K562 (cell line): Measurements from ENCODE around the gene CTRB1. TPM values are rescaled to one million over a fixed set of nuclear protein-coding genes. Genes with fewer than 3 reads are reported as not detected.

Source experiments
- ATAC-seq: fragments of 200-7000 bp; cut with Tn5 transposase; 3 replicates; pipeline ENCODE4 v1.9.1; 2020; ENCODE audit warnings: moderate library complexity
- BruUV-seq: library from RNA; stranded (reverse); fragments of 400-500 nt; replicated peaks from 2 replicates; lab custom pipeline; 2021; lab: Mats Ljungman, UMichigan
- CTCF ChIA-PET: fragments of 300-600 bp; formaldehyde crosslinking; extraction: SDS; loops from one replicate; lab custom pipeline; 2021; ENCODE audit warnings: low intra/inter-chr PET ratio; lab: Yijun Ruan, JAX
- POLR2A ChIA-PET: fragments of 300-600, 350-650 bp; sonication (Branson Sonifier 250); formaldehyde crosslinking; extraction: SDS; loops from one replicate; lab custom pipeline; 2021; ENCODE audit warnings: antibody characterized with exemption, inconsistent platforms; lab: Yijun Ruan, JAX
- DNase-seq, 4 experiments: peaks; one replicate each; pipeline versions ENCODE4 v3.0.0 to v3.0.0-alpha.2; 2011 to 2018; ENCODE audit warnings: low spot score in 3 of 4, mixed read lengths in 3 of 4; ENCODE audit errors: extremely low read depth in 1 of 4
- FAIRE-seq: peaks from 2 replicates; lab custom pipeline; 2011; peaks lifted over from hg19 to GRCh38; lab: Jason Lieb, UNC
- H2AFZ ChIP-seq: 2 replicates; pipeline ENCODE4 v1.6.0; 2011; ENCODE audit warnings: low read depth, low read length, control low read depth, inconsistent platforms
- H3K27ac ChIP-seq: fragments of 200-600 bp; 3 replicates; pipeline ENCODE4 v1.8.0; 2011; ENCODE audit warnings: low read depth, mild to moderate bottlenecking, control low read depth, inconsistent platforms, low read length, moderate library complexity, mixed read lengths; ENCODE audit errors: extremely low read depth
- H3K27me3 ChIP-seq, 2 experiments: fragments of 300-600 bp in 1 of 2; 2 replicates in 1 of 2; 3 replicates in 1 of 2; pipeline versions ENCODE4 v1.6.0 to v1.8.0; 2011; ENCODE audit warnings: inconsistent platforms in 2 of 2, low read length in 2 of 2, mild to moderate bottlenecking in 1 of 2, mixed read lengths in 1 of 2, moderate library complexity in 1 of 2; ENCODE audit not compliant: control insufficient read depth in 2 of 2, insufficient read depth in 2 of 2
- H3K36me3 ChIP-seq: fragments of 300-600 bp; 3 replicates; pipeline ENCODE4 v1.8.0; 2011; ENCODE audit warnings: mild to moderate bottlenecking, low read length, inconsistent platforms; ENCODE audit not compliant: control insufficient read depth, insufficient read depth
- H3K4me1 ChIP-seq, 2 experiments: fragments of 200-600 bp in 1 of 2; replicated peaks in 1 of 2; 2 replicates in 1 of 2; 3 replicates in 1 of 2; pipeline versions ENCODE4 v1.5.1 to v1.8.0; 2011; ENCODE audit warnings: inconsistent platforms in 2 of 2, low read length in 2 of 2, mild to moderate bottlenecking in 1 of 2, mixed read lengths in 1 of 2, moderate library complexity in 1 of 2; ENCODE audit not compliant: control insufficient read depth in 2 of 2, insufficient read depth in 2 of 2
- H3K4me2 ChIP-seq: 2 replicates; pipeline ENCODE4 v1.6.1; 2011; ENCODE audit warnings: low read length, control low read depth, inconsistent platforms, mixed read lengths; ENCODE audit not compliant: insufficient read depth
- H3K4me3 ChIP-seq: fragments of 200-600 bp; sonication (generic), shearing (Covaris generic); 2 replicates; pipeline ENCODE4 v1.5.1; 2016; ENCODE audit warnings: control low read depth, inconsistent platforms
- H3K79me2 ChIP-seq: fragments of 200-600 bp; 3 replicates; pipeline ENCODE4 v1.8.0; 2011; ENCODE audit warnings: low read length, inconsistent platforms; ENCODE audit not compliant: control insufficient read depth, insufficient read depth
- H3K9ac ChIP-seq, 2 experiments: 2 replicates each; pipeline versions ENCODE4 v1.6.0 to v1.6.1; 2011; ENCODE audit warnings: low read depth in 2 of 2, low read length in 2 of 2, control low read depth in 1 of 2, inconsistent platforms in 1 of 2, mild to moderate bottlenecking in 1 of 2, mixed read lengths in 1 of 2; ENCODE audit not compliant: insufficient read depth in 1 of 2
- H3K9me1 ChIP-seq: one replicate; pipeline ENCODE4 v1.6.0; 2011; ENCODE audit warnings: inconsistent platforms, mild to moderate bottlenecking, low read length, moderate library complexity; ENCODE audit not compliant: control insufficient read depth, insufficient read depth
- H3K9me3 ChIP-seq: replicated peaks from 2 replicates; pipeline ENCODE4 v1.5.1; 2011; ENCODE audit warnings: low read depth, low read length, inconsistent platforms; ENCODE audit not compliant: control insufficient read depth, insufficient read depth
- H4K20me1 ChIP-seq: replicated peaks from 2 replicates; pipeline ENCODE4 v1.6.1; 2011; ENCODE audit warnings: low read length, inconsistent platforms, mixed read lengths; ENCODE audit not compliant: control insufficient read depth, insufficient read depth
- CEBPB ChIP-seq: fragments of 450-650 bp; IDR thresholded peaks from 2 replicates; pipeline ENCODE4 v1.6.1; 2016; ENCODE audit warnings: missing genetic modification characterization, missing compliant biosample characterization
- WGBS: fragments of 100-300 bp; shearing (Covaris generic); methylation state at CpG from one replicate; pipeline ENCODE4 v1.1.6; 2016; ENCODE audit warnings: low coverage, mixed read lengths; ENCODE audit not compliant: insufficient coverage; ENCODE audit errors: missing lambda C conversion rate; 5-methylcytosine and 5-hydroxymethylcytosine counted together
- in situ Hi-C: fragments of 300-500 bp; cut with MboI; formaldehyde crosslinking; loops from 4 replicates; pipeline ENCODE4 v1.15.0; 2018; ENCODE audit warnings: inconsistent platforms, mixed read lengths
- intact Hi-C: fragments of 100-400 bp; cut with micrococcal nuclease; formaldehyde crosslinking; loops from 2 replicates; pipeline ENCODE4 v1.14.2; 2022
- polyA plus RNA-seq, 8 experiments: library from polyadenylated mRNA; depleted of rRNA in 4 of 8; stranded (reverse) in 5 of 8; unstranded in 3 of 8; fragments of >200 nt; fragmentation: Nextera tagmentation in 2 of 8; fragmentation: Illumina TruSeq in 1 of 8; extraction: Ambion mirVana in 2 of 8; extraction: Trizol in 1 of 8; gene quantifications; 2 replicates each; pipeline versions ENCODE4 v1.2.1 to v1.2.3, GENCODE V29; 2011 to 2014; ENCODE audit warnings: inconsistent platforms in 1 of 8, missing spikeins in 1 of 8
- total RNA-seq, 7 experiments: library from RNA; depleted of rRNA in 6 of 7; stranded (reverse); fragments of >200 nt in 6 of 7; fragmentation: Illumina TruSeq in 2 of 7; extraction: Trizol in 2 of 7; gene quantifications; 2 replicates each; pipeline versions ENCODE4 v1.2.1 to v1.2.3, GENCODE V29; 2011 to 2021; ENCODE audit warnings: low replicate concordance in 1 of 7
- TF ChIP-seq, protein P1 (sequence below): fragments of 450-650 bp; IDR thresholded peaks from 2 replicates; pipeline ENCODE4 v1.6.1; 2016; ENCODE audit warnings: antibody characterized with exemption

Gene CTRB1
- total and polyA plus RNA-seq, 9 of the 15 experiments (the other 6 are each of a cell fraction or from before 2014, with no cell fraction given) = 2.3 TPM; not detected in 8

DNA sequence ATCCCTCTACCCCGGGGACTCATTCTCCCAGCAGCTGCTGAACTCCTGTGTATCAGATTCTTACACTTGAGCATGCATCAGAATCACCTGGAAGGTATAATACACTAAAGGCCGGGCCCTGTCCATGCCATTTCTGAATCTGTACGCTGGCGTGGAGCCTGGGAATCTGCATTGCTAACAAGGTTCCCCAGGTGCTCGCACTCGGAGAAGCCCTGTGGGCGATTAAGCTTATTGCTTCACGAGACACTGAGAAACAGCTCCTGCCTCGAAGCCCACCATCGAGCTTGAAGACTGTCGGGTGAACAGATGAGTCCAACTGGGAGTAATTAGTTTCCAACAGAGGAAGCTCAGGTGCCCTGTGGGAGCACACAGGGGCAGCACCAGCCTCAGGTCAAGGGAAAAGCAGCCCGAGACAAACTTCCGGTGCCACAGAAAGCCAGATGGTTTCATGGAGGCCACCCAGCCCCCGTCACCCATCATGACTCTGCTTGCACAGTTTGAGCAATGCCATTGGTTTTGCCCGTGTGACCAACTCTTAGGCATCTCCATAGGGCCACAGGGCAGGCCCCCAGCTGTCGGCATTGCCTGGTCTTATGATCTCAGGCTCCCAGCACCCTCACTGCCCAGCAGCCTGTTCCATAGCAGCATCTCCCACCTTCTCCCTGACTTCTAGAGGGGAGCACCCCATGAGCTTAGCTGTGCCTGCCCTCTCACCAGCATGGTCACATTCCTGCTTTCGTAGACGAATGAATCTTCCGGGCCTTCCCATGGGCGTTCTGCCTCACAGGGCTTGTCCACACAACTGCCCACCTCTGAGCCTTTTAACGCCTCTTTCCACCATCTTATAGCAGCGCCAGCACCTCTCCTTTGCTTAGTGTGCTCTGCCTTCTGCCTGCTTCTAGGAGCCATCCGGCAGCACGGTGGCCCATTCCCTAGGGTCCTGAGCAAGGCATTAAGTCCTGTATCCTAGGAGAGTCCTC, 22.7 kb upstream of the CTRB1 start:
- TF ChIP-seq, protein P1, sequence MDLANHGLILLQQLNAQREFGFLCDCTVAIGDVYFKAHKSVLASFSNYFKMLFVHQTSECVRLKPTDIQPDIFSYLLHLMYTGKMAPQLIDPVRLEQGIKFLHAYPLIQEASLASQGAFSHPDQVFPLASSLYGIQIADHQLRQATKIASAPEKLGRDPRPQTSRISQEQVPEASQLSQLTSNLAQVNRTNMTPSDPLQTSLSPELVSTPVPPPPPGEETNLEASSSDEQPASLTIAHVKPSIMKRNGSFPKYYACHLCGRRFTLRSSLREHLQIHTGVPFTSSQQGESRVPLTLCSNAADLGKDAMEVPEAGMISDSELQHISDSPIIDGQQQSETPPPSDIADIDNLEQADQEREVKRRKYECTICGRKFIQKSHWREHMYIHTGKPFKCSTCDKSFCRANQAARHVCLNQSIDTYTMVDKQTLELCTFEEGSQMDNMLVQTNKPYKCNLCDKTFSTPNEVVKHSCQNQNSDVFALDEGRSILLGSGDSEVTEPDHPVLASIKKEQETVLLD = no peak
- TF ChIP-seq CEBPB (tag) = no peak
- in situ Hi-C loops = no loop called here
- H3K9me1 ChIP-seq = no peaks in the 10 kb centered on the region
- H3K27ac ChIP-seq = no peak overlapping the region
- ChIA-PET POLR2A (no interaction called here), CTCF (no interaction called here)
- FAIRE-seq = no peak
- peaks cover 0 to 8% of the 10 kb centered on the region in 2 experiments; a peak in 3 of 5 replicates for H3K4me1 ChIP-seq
- intact Hi-C loops = loop anchor here (2.0 to 5.0 kb wide), 2 partner anchors 36 to 197 kb away; partner anchors contain the start of gene ZNRF1
- no peak for ATAC-seq
- no peak overlapping the region for H3K4me2 ChIP-seq
- no TSS peak for BruUV-seq
- no peaks in the 10 kb centered on the region for H3K79me2 ChIP-seq
- H3K36me3 ChIP-seq = no peaks in the 10 kb centered on the region
- no peaks in the 10 kb centered on the region for H4K20me1 ChIP-seq
- H3K9me3 ChIP-seq = no peaks in the 10 kb centered on the region
- no peak for DNase-seq
- no peak overlapping the region for H3K4me3 ChIP-seq
- H3K27me3 ChIP-seq = peaks cover 42 to 52% of the 10 kb centered on the region in 2 experiments
- no peak overlapping the region for H2AFZ ChIP-seq
- 9% methylated on average over 24 of the region's 24 CpGs for WGBS
- H3K9ac ChIP-seq = peak overlapping the region in 1 of 2 experiments; percentile 27; a peak in 1 of 4 replicates
